Duodenal mucosa (tissue), 2 donors: ENCODE results near the gene PXDC1.

ENCODE experiments used
- H3K27ac ChIP-seq: one replicate; pipeline ENCODE4 v1.7.0; 2013; ENCODE audit warnings: low read depth, low read length
- H3K27me3 ChIP-seq, 2 donors: one replicate each; pipeline ENCODE4 v1.7.0; 2013; ENCODE audit warnings: low read length in 2 of 2, control low read depth in 1 of 2; ENCODE audit not compliant: insufficient read depth in 2 of 2, control insufficient read depth in 1 of 2
- H3K36me3 ChIP-seq, 2 donors: one replicate each; pipeline ENCODE4 v1.7.0; 2013; ENCODE audit warnings: low read length in 2 of 2, control low read depth in 1 of 2; ENCODE audit not compliant: insufficient read depth in 2 of 2, control insufficient read depth in 1 of 2
- H3K4me1 ChIP-seq, 2 donors: one replicate each; pipeline ENCODE4 v1.7.0; 2013; ENCODE audit warnings: low read length in 2 of 2, control low read depth in 1 of 2; ENCODE audit not compliant: insufficient read depth in 2 of 2, control insufficient read depth in 1 of 2
- H3K4me3 ChIP-seq, 2 donors: one replicate each; pipeline ENCODE4 v1.7.0; 2013; ENCODE audit warnings: low read length in 2 of 2, low read depth in 1 of 2
- H3K9ac ChIP-seq, 2 donors: one replicate each; pipeline ENCODE4 v1.7.0; 2013; ENCODE audit warnings: low read length in 2 of 2, low read depth in 1 of 2
- H3K9me3 ChIP-seq, 2 donors: one replicate each; pipeline ENCODE4 v1.7.0; 2013; ENCODE audit warnings: low read length in 2 of 2, control low read depth in 1 of 2; ENCODE audit not compliant: control insufficient read depth in 1 of 2

PXDC1 gene

DNA sequence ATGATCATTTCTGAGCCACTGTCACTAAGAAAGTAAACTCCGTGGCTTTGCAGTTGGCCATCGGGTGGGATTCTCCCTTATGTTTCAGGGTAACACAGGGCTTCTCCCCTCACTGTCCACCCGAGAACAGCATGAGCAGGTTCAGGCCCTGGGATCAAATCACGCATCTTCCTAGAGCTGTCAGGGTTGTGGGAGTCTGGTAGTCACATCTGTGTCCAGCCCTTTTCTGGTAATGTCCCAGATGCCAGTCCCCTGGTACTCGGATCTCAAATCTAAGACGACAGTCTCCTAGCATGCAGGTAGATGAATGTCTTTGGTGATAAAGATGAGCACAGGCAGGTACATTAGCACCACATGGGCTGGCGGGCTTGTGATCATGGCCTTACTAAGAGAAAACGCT is 4.8 kb downstream of the PXDC1 start:
- Histone ChIP-seq H3K36me3 (peaks cover 0 to 6% of the 10 kb centered on the region in 2 donors), H3K27ac (no peak overlapping the region), H3K27me3 (no peaks in the 10 kb centered on the region), H3K4me1 (peaks cover 40 to 45% of the 10 kb centered on the region in 2 donors), H3K9me3 (no peaks in the 10 kb centered on the region), H3K9ac (no peak overlapping the region), H3K4me3 (no peak overlapping the region)

DNA sequence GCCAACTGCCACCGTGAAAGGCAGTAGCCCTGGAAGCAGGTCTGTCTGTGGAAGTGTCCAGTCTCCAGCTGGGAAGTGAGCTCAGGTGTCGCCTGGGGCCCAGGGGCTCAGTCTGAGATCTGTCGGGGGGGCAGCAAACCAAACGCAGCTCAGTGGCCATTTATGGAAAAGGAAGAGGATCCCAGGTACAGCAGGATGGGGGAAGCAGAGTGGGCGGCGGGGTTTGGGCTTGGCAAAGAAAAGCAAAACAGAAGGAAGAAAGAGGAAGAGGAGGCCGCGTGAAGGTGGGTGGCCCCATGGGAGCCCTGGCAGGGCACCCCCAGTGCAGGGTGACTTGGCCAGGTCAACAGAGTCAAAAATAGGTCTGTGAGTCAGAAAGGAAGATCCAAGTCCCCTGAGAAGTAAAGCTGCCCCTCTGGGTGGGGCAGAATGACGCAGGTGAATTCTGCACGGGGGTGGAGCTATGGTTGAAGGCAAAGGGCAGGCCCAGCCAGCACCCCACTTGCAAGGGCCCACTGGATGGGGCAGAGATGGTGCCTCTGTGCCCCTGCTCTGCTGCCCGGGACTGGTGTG is 5.3 kb downstream of the PXDC1 start:
- peaks cover 0 to 6% of the 10 kb centered on the region in 2 donors for H3K36me3 ChIP-seq
- H3K4me3 ChIP-seq, result no peak overlapping the region
- peaks cover 40 to 45% of the 10 kb centered on the region in 2 donors for H3K4me1 ChIP-seq
- H3K9ac ChIP-seq, result no peak overlapping the region
- no peaks in the 10 kb centered on the region for H3K9me3 ChIP-seq
- H3K27me3 ChIP-seq, result no peaks in the 10 kb centered on the region
- H3K27ac ChIP-seq, result no peak overlapping the region

DNA sequence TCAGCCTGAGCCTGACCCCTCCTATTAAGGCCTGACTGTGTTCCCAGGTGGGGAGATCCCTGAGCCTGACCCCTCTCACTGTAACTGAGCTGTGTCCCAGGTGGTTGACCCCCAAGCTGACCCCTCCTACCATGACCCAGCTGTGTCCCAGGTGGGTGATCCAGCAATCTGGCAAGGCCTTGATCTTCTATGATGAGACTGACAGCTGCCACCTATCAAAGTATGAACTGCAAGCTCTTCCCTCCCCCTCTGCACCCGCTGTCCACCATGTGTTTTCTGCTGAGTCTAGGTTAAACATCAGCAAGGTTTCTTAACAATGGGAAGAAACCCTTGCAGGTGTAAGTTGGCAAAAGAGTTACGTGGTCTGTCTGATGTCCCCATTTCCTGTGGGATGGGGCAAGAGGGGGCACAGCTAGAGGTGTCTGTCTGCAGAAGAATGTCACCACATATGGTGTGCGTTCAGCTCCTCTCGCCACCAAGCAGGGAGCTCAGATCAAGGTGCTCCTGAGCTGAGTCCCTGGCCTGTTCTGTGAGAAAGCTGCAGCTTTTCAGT is 5.9 kb downstream of the PXDC1 start:
- Histone ChIP-seq H3K4me1 (peaks cover 40 to 45% of the 10 kb centered on the region in 2 donors), H3K9me3 (no peaks in the 10 kb centered on the region), H3K27me3 (no peaks in the 10 kb centered on the region), H3K9ac (no peak overlapping the region), H3K27ac (no peak overlapping the region), H3K4me3 (no peak overlapping the region), H3K36me3 (peaks cover 0 to 6% of the 10 kb centered on the region in 2 donors)

DNA sequence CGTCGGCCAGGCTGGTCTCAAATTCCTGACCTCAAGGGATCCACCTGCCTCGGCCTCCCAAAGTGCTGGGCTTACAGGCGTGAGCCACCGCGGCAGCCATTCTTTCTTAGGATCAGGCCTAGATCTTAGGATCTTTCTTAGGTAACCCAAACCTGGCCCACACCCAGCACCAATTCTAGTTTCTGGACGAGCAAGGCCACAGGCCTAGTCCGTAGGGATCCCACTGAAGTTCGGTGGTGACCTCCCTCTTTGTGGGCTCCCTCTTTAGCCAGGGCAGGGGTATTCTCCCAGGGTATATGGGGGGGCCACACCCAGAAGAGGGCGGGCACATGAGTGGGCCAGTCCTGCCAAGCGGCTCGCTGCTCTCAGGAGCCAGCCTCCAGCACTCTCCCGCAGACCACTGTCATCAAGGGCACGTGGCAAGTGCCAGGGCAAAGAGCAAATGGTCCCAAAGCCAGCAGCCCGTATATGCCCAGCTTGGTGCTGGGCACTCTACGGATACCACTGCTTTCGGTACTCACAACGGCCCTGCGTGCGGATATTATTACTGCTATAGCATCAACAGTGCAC is 6.5 kb downstream of the PXDC1 start:
- H3K27ac ChIP-seq, result no peak overlapping the region
- H3K9me3 ChIP-seq, result no peaks in the 10 kb centered on the region
- H3K9ac ChIP-seq, result no peak overlapping the region
- peaks cover 40 to 45% of the 10 kb centered on the region in 2 donors for H3K4me1 ChIP-seq
- peaks cover 0 to 6% of the 10 kb centered on the region in 2 donors for H3K36me3 ChIP-seq
- no peaks in the 10 kb centered on the region for H3K27me3 ChIP-seq
- no peak overlapping the region for H3K4me3 ChIP-seq

DNA sequence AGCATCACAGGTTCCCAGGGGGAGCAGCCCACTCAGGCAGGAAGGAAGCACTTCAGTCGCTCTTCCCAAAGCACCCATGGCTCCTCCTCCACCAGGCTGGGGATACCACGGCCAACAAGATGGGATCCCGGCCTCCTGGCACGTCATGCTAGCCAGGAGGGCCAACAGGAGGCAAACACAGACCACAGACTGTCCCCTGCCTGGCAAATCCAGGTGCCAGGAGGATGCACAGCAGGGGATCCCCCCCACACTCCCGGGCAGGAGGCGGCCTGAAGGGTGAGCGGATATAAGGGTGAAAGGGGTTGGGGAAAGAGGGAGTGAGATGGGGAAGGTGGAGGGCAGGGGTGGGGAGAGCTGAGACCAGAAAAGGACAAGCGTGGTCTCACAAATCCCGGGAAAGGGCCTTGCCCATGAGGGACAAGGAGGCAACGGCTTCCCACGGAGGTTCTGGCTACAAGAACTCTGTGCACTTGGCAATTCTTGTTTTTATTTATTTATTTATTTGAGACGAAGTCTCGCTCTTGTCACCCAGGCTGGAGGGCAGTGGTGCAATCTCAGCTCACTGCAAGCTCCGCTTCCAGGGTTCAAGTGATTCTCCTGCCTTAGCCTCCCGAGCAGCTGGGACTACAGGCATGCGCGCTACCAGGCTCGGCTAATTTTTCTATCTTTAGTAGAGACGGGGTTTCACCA is 7.2 kb downstream of the PXDC1 start:
- H3K27ac ChIP-seq, result no peak overlapping the region
- no peaks in the 10 kb centered on the region for H3K27me3 ChIP-seq
- peaks cover 0 to 6% of the 10 kb centered on the region in 2 donors for H3K36me3 ChIP-seq
- peaks cover 34 to 39% of the 10 kb centered on the region in 2 donors for H3K4me1 ChIP-seq
- H3K9ac ChIP-seq, result no peak overlapping the region
- H3K4me3 ChIP-seq, result no peak overlapping the region
- no peaks in the 10 kb centered on the region for H3K9me3 ChIP-seq

DNA sequence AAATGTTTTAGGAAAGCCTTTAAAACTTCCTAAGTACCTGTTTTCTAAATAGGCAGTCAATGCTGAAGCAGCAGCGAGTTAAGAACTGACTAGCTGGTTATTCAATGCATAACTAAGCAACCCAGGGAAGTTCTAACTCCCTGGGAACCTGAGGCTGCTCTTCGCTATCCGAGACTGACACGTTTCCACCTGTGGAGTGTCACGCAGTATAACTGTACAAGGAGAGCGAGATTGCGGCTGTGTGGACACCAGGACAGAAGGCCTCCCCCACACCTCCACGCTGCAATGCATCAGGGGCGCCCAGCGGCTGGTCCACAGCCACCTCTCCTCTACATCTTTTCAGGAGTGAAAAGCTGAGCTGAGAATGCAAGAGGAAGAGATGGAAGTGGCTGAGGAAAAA is 8.0 kb downstream of the PXDC1 start:
- H3K9me3 ChIP-seq, result no peaks in the 10 kb centered on the region
- no peaks in the 10 kb centered on the region for H3K27me3 ChIP-seq
- H3K9ac ChIP-seq, result no peak overlapping the region
- H3K27ac ChIP-seq, result peak overlapping the region; percentile 11
- H3K4me1 ChIP-seq, result peaks cover 26 to 31% of the 10 kb centered on the region in 2 donors
- H3K4me3 ChIP-seq, result no peak overlapping the region
- peaks cover 0 to 7% of the 10 kb centered on the region in 2 donors for H3K36me3 ChIP-seq

DNA sequence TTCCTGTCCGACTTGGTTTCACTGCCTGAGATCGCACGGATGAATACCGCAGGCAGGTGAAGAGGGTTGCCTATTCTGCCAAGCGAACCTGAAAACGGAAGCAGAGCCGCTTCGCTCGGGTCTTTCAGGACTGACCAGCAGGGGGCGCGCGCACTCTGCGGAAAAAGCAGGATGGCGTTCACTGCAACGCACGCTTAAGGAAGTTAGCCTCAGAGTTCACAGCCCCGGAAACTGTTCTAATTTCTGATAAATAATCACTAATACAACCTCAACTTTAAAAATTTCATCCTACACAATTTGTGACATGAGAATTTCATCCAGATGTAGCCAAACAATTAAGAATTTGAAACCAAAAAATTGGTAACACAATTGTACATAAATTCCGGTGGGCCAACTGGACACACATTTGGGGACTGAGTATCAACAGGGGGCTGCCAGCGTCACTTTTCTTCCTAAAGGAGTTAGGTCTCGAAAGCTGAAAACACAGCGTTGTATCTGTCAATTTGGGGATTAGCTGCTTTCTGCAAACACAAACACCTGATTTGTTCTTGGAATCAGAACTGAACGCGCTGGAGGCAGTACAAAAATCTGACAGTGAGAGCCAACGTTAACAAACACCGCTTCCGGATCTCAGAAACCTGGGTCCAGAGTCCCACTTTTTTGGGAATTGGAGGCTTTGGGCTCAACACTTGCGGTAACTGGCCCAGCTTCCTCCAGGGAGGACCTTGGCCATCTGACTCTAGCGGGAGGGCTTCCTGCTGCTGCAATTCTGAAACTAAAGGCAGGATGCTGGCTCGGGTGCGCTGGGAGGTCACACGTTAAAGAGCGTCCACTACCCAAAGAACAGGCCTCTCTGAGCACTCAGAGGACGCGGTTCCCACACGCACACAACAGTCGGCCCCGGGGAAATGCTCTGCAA is 8.8 kb downstream of the PXDC1 start:
- H3K9me3 ChIP-seq, result no peaks in the 10 kb centered on the region
- peak overlapping the region in 1 of 2 donors; percentile 7 for H3K9ac ChIP-seq
- peaks cover 0 to 15% of the 10 kb centered on the region in 2 donors for H3K36me3 ChIP-seq
- H3K27ac ChIP-seq, result no peak overlapping the region
- H3K4me1 ChIP-seq, result peaks cover 20 to 22% of the 10 kb centered on the region in 2 donors
- peak overlapping the region; percentile 2 to 5 for H3K4me3 ChIP-seq
- H3K27me3 ChIP-seq, result no peaks in the 10 kb centered on the region

DNA sequence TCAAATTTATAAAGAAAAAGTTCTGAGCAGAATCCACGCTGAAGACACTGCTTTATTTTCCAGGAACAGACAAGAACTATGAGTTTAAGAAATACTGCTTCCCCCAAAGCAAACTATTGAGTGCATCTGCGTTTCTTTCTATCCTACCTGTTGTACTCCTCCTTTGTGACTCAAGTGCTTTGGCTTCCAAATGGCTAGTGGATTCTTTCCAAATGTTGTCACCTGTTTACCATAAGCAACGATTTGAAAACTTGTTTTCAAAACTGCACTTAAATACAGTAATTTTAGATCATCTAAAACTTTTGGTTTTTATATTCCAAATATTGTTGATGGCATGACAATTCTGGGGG is 9.5 kb downstream of the PXDC1 start:
- Histone ChIP-seq H3K9ac (no peak overlapping the region), H3K4me3 (peak overlapping the region in 1 of 2 donors; percentile 3), H3K4me1 (peaks cover 14 to 19% of the 10 kb centered on the region in 2 donors), H3K36me3 (peaks cover 2 to 22% of the 10 kb centered on the region in 2 donors), H3K27ac (no peak overlapping the region), H3K9me3 (no peaks in the 10 kb centered on the region), H3K27me3 (no peaks in the 10 kb centered on the region)

DNA sequence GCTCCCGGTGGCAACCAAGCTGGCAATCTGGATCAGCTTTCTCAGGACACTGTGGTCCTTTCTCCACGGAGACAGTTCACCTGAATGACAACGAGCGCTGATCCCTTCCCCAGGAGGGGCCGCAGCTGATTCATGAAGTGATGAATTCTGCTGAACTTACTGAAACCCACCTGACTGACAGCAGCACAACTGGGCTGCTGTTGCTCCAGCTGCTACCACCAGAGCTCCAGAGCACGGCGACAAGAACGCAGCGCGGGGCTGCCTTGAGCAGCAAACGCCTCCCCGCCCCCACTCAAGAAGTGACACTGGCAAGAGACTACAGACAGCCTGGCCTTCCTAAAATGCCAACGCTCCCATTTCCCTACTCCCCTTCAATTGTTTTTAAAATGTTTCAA is 10.0 kb downstream of the PXDC1 start:
- no peak overlapping the region for H3K9ac ChIP-seq
- no peak overlapping the region for H3K27ac ChIP-seq
- peaks cover 8 to 28% of the 10 kb centered on the region in 2 donors for H3K36me3 ChIP-seq
- peaks cover 8 to 13% of the 10 kb centered on the region in 2 donors for H3K4me1 ChIP-seq
- H3K4me3 ChIP-seq, result no peak overlapping the region
- no peaks in the 10 kb centered on the region for H3K27me3 ChIP-seq
- H3K9me3 ChIP-seq, result no peaks in the 10 kb centered on the region
